A549 (cell line): ENCODE measurements around the gene RUNDC3A. TPM values are rescaled to one million over a fixed set of nuclear protein-coding genes. Genes with fewer than 3 reads are reported as not detected.

Experiments
- ATAC-seq, 2 experiments: fragments of 200-7000 bp in 1 of 2; fragments of >200 bp in 1 of 2; cut with Nextera tagmentation in 1 of 2; cut with Tn5 transposase in 1 of 2; 3 replicates each; pipeline versions ENCODE4 v1.8.0 to v1.9.1; 2018 to 2020; ENCODE audit warnings: mild to moderate bottlenecking in 1 of 2, moderate library complexity in 1 of 2
- CTCF ChIA-PET: fragments of 300-600 bp; sonication (Branson Sonifier 250); formaldehyde crosslinking; extraction: SDS; loops from one replicate; lab custom pipeline; 2021; ENCODE audit warnings: antibody characterized with exemption, inconsistent platforms; lab: Yijun Ruan, JAX
- POLR2A ChIA-PET: fragments of 350-600 bp; formaldehyde crosslinking; extraction: SDS; loops from one replicate; lab custom pipeline; 2021; ENCODE audit warnings: antibody characterized with exemption, inconsistent platforms; lab: Yijun Ruan, JAX
- DNase-seq, 2 experiments: peaks; one replicate each; pipeline versions ENCODE4 v3.0.0 to v3.0.0-alpha.2; 2011 to 2016; ENCODE audit warnings: low read depth in 1 of 2, low spot score in 1 of 2
- FAIRE-seq: peaks from 2 replicates; lab custom pipeline; 2011; peaks lifted over from hg19 to GRCh38; lab: Jason Lieb, UNC
- H3K27ac ChIP-seq, 2 experiments: fragments of >200 bp; sonication (Bioruptor Twin); formaldehyde crosslinking; 3 replicates each; pipeline ENCODE4 v1.5.1; 2016 to 2017
- H3K4me1 ChIP-seq: fragments of >200 bp; sonication (Bioruptor Twin); formaldehyde crosslinking; 3 replicates; pipeline ENCODE4 v1.6.1; 2016
- H3K4me2 ChIP-seq: fragments of >200 bp; sonication (Bioruptor Twin); formaldehyde crosslinking; 3 replicates; pipeline ENCODE4 v1.6.1; 2016
- H3K4me3 ChIP-seq: fragments of >200 bp; sonication (Bioruptor Twin); formaldehyde crosslinking; 3 replicates; pipeline ENCODE4 v1.5.1; 2016
- H3K9me3 ChIP-seq: fragments of >200 bp; sonication (Bioruptor Twin); formaldehyde crosslinking; 3 replicates; pipeline ENCODE4 v1.6.1; 2016
- BHLHE40 ChIP-seq: IDR thresholded peaks from 2 replicates; pipeline ENCODE4 v1.6.1; 2012; ENCODE audit warnings: low read depth, low read length, inconsistent platforms
- CBX2 ChIP-seq: fragments of 200-600 bp; sonication (generic); IDR thresholded peaks from 2 replicates; pipeline ENCODE4 v1.6.1; 2016; ENCODE audit warnings: low read depth, mild to moderate bottlenecking, borderline replicate concordance
- CEBPB ChIP-seq, 2 experiments: fragments of >200 bp in 1 of 2; sonication (Bioruptor Twin) in 1 of 2; formaldehyde crosslinking in 1 of 2; IDR thresholded peaks; 2 replicates each; pipeline ENCODE4 v1.6.1; 2012 to 2016
- EHMT2 ChIP-seq: fragments of 200-600 bp; sonication (generic); IDR thresholded peaks from 2 replicates; pipeline ENCODE4 v1.6.1; 2016; ENCODE audit warnings: antibody characterized with exemption, low read depth, mild to moderate bottlenecking, moderate library complexity
- EP300 ChIP-seq, 2 experiments: fragments of >200 bp; sonication (Bioruptor Twin); formaldehyde crosslinking; IDR thresholded peaks; 2 replicates in 1 of 2; 3 replicates in 1 of 2; pipeline ENCODE4 v1.6.1; 2016 to 2017
- HEYL ChIP-seq: fragments of 250-450 bp; sonication (Bioruptor Pico); IDR thresholded peaks from 2 replicates; pipeline ENCODE4 v1.8.0; 2021; ENCODE audit warnings: mild to moderate bottlenecking, moderate library complexity
- HOXB13 ChIP-seq: fragments of 250-450 bp; sonication (Bioruptor Pico); IDR thresholded peaks from 2 replicates; pipeline ENCODE4 v1.5.0; 2020; ENCODE audit warnings: low read depth, mild to moderate bottlenecking, moderate library complexity
- JUN ChIP-seq, 2 experiments: fragments of >200 bp; sonication (Bioruptor Twin); formaldehyde crosslinking; IDR thresholded peaks; 2 replicates in 1 of 2; 3 replicates in 1 of 2; pipeline ENCODE4 v1.6.1; 2016 to 2017
- JUNB ChIP-seq: fragments of >200 bp; sonication (Bioruptor Twin); formaldehyde crosslinking; IDR thresholded peaks from 2 replicates; pipeline ENCODE4 v1.6.1; 2016
- KDM5A ChIP-seq: fragments of 200-600 bp; sonication (generic); IDR thresholded peaks from 2 replicates; pipeline ENCODE4 v1.6.1; 2016; ENCODE audit warnings: antibody characterized with exemption, mild to moderate bottlenecking
- NPAS2 ChIP-seq: fragments of 250-450 bp; sonication (Bioruptor Pico); IDR thresholded peaks from 2 replicates; pipeline ENCODE4 v1.8.0; 2022; ENCODE audit warnings: mild to moderate bottlenecking, moderate library complexity, borderline replicate concordance
- NR3C1 ChIP-seq: fragments of >200 bp; sonication (Bioruptor Twin); formaldehyde crosslinking; IDR thresholded peaks from 3 replicates; pipeline ENCODE4 v1.6.1; 2017
- POLR2A ChIP-seq: IDR thresholded peaks from 2 replicates; pipeline ENCODE4 v1.6.1; 2012; ENCODE audit warnings: mild to moderate bottlenecking, low read length
- POLR2AphosphoS2 ChIP-seq: conservative IDR thresholded peaks from 2 replicates; pipeline ENCODE4 v1.6.1; 2012; ENCODE audit warnings: low read length, improper control_type of control experiment, inconsistent platforms
- RARB ChIP-seq: fragments of 250-450 bp; sonication (Bioruptor Pico); IDR thresholded peaks from 2 replicates; pipeline ENCODE4 v1.8.0; 2021; ENCODE audit warnings: mild to moderate bottlenecking, moderate library complexity
- RFX5 ChIP-seq: fragments of 450-650 bp; IDR thresholded peaks from 2 replicates; pipeline ENCODE4 v1.7.1; 2014; ENCODE audit warnings: antibody characterized with exemption, mild to moderate bottlenecking, moderate library complexity
- SMC3 ChIP-seq: fragments of >200 bp; sonication (Bioruptor Twin); formaldehyde crosslinking; IDR thresholded peaks from 3 replicates; pipeline ENCODE4 v1.6.1; 2018; ENCODE audit warnings: inconsistent platforms
- SREBF2 ChIP-seq: fragments of 450-650 bp; IDR thresholded peaks from 2 replicates; pipeline ENCODE4 v1.6.1; 2014; ENCODE audit warnings: mild to moderate bottlenecking, moderate library complexity
- TFCP2L1 ChIP-seq: fragments of 250-450 bp; sonication (Bioruptor Pico); IDR thresholded peaks from 2 replicates; pipeline ENCODE4 v1.5.0; 2021; ENCODE audit warnings: mild to moderate bottlenecking
- WGBS: methylation state at CpG from one replicate; pipeline ENCODE4 v1.1.6; 2017; ENCODE audit errors: missing lambda C conversion rate; 5-methylcytosine and 5-hydroxymethylcytosine counted together
- polyA plus RNA-seq, 4 experiments: library from polyadenylated mRNA; depleted of rRNA in 3 of 4; stranded (reverse); fragments of >200 nt; fragmentation: RNase III in 1 of 4; extraction: RNeasy Plus Mini Kit Qiagen cat#74134 plus additional on column Dnase treatment in 1 of 4; gene quantifications; 2 replicates in 3 of 4; 3 replicates in 1 of 4; pipeline ENCODE4 v1.2.3, GENCODE V29; 2011 to 2017
- TF ChIP-seq, protein P1 (sequence below): fragments of 150-350 bp; IDR thresholded peaks from 2 replicates; pipeline ENCODE4 v1.6.1; 2014; ENCODE audit warnings: low read depth, mild to moderate bottlenecking, low read length
- TF ChIP-seq, protein P2 (sequence below): IDR thresholded peaks from 2 replicates; pipeline ENCODE4 v1.6.1; 2012
- TF ChIP-seq, protein P3 (sequence below): fragments of 200-600 bp; sonication (generic); IDR thresholded peaks from 2 replicates; pipeline ENCODE4 v1.6.1; 2016; ENCODE audit warnings: antibody characterized with exemption, mild to moderate bottlenecking, moderate library complexity
- TF ChIP-seq, protein P4 (sequence below): fragments of >200 bp; sonication (Bioruptor Twin); formaldehyde crosslinking; IDR thresholded peaks from 2 replicates; pipeline ENCODE4 v1.6.1; 2016

RUNDC3A gene
- polyA plus RNA-seq, 2 of the 4 experiments (the other 2 are of a cell fraction): 0.45 to 0.48 TPM

DNA sequence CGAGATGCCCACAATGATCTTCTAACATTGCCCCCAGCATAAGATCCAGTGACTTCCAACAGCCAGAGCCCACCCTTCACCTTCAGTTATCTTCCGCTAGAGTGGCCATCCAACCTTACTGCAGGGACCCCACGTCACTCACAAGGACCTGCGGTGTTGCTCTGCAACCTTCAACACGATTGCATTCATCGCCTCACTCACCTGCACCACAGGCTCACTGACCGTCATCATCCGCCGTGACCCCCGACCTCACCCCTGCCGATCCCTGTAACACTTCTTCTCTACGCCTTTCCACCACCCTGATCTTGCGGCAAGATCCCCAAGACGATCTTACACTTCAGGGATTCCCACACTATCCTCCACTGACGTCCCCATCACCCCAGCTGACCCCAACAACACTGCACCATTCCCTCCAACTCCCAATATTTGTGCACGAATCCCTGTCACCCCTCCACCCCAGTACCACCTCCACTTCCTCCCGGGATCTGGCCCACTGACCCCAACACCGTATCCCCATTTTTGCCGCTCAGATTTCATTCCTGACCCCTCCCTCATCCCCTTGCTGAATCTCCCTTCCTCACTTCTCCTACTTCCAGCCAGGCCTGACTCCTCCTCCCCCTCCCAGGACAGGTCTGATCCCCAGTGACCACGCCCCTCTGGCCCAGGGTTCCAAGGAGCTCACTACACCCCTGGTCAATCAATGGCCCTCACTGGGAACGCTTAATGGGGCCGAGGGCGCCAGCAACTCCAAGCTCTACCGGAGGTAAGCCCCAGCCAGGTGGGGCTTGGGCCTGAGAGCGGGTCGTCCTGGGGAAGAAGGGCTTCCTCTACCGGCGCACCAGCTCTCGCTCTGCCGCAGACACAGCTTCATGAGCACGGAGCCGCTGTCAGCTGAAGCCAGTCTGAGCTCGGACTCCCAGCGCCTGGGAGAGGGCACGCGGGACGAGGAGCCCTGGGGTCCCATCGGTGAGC is 7.6 kb downstream of the RUNDC3A start:
- FAIRE-seq: no peak
- peak overlapping the region; percentile 99 for H3K4me2 ChIP-seq

DNA sequence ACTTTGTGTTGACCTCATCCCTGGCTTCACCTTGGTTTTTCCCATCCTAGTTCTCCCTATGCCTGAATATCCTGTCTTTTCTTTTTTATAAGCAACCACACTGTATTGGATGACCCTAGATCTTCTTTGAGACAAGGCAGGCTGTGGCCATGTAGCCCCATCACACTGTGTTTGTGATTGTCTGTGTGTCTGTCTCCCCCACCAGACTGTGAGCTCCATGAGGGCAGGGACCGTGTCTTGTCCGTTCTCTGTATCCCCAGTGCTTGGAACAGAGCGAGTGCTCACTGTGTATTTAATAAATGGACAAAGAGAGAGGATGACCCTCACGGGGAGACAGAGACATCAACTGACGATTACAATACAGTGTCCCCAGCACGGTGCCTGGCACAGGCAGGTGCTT is 9.1 kb downstream of the RUNDC3A start:
- FAIRE-seq (no peak), ATAC-seq (no peak), DNase-seq (no peak)
- H3K9me3 ChIP-seq: no peaks in the 10 kb centered on the region
- H3K4me3 ChIP-seq: no peak overlapping the region
- peaks cover 4% of the 10 kb centered on the region; the same call in 1 of the 3 replicates for H3K4me1 ChIP-seq
- no peak overlapping the region for H3K4me2 ChIP-seq
- POLR2A ChIA-PET: interaction anchor here (0.5 to 1.1 kb wide), 4 partner anchors 9 to 99 kb away, joined by 3 to 4 read pairs (median 4); no protein-coding TSS in a partner anchor
- CTCF ChIA-PET: interaction anchor here (0.6 to 14.1 kb wide), 11 partner anchors 7 to 599 kb away, joined by 3 to 159 read pairs (median 6); partner anchors contain the start of genes GRN and RUNDC3A
- TF ChIP-seq SREBF2: no peak
- TF ChIP-seq CBX2: no peak
- TF ChIP-seq, protein P1, sequence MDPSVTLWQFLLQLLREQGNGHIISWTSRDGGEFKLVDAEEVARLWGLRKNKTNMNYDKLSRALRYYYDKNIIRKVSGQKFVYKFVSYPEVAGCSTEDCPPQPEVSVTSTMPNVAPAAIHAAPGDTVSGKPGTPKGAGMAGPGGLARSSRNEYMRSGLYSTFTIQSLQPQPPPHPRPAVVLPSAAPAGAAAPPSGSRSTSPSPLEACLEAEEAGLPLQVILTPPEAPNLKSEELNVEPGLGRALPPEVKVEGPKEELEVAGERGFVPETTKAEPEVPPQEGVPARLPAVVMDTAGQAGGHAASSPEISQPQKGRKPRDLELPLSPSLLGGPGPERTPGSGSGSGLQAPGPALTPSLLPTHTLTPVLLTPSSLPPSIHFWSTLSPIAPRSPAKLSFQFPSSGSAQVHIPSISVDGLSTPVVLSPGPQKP: no peak
- TF ChIP-seq RARB (CRISPR knock-in tag): no peak
- TF ChIP-seq JUNB: no peak
- TF ChIP-seq HEYL: no peak
- TF ChIP-seq, all 56 proteins: peak for 0
- H3K27ac ChIP-seq: no peak overlapping the region
- 71% methylated on average over 6 of the region's 6 CpGs for WGBS

More for the DNA sequence above, 7.6 kb downstream of the RUNDC3A start:
- ChIA-PET POLR2A (interaction anchor here (0.6 to 2.2 kb wide), 7 partner anchors 8 to 116 kb away, joined by 3 to 13 read pairs (median 4); partner anchors contain the start of genes ATXN7L3 and SLC25A39), CTCF (interaction anchor here (0.6 to 14.1 kb wide), 8 partner anchors 8 to 112 kb away, joined by 3 to 159 read pairs (median 6); partner anchors contain the start of genes RUNDC3A and SLC25A39)
- TF ChIP-seq EHMT2: no peak
- no peak for TF ChIP-seq TFCP2L1
- TF ChIP-seq, protein P2, sequence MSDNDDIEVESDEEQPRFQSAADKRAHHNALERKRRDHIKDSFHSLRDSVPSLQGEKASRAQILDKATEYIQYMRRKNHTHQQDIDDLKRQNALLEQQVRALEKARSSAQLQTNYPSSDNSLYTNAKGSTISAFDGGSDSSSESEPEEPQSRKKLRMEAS: no peak
- TF ChIP-seq SMC3: no peak
- no peak for TF ChIP-seq CEBPB (IDR thresholded peaks at IDR 0.05)
- no peak for TF ChIP-seq NPAS2 (CRISPR knock-in tag)
- no peak for TF ChIP-seq BHLHE40
- TF ChIP-seq EP300 (IDR thresholded peaks at IDR 0.05): no peak
- no peak for TF ChIP-seq POLR2A
- no peak for TF ChIP-seq JUNB
- TF ChIP-seq CBX2: no peak
- TF ChIP-seq RFX5: no peak
- no peak for TF ChIP-seq NR3C1
- Histone ChIP-seq H3K9me3 (no peaks in the 10 kb centered on the region), H3K4me3 (peak overlapping the region; percentile 63), H3K27ac (peak overlapping the region in 1 of 2 experiments; percentile 78; a peak in 3 of 6 replicates), H3K4me1 (0 out of 3 replicates have a peak, but pooled peaks cover 4% of the 10 kb centered on the region)
- 73% methylated on average over 38 of the region's 38 CpGs for WGBS
- DNase-seq (no peak), ATAC-seq (peak; percentile 1 to 5; a peak in 2 of 6 replicates)

DNA sequence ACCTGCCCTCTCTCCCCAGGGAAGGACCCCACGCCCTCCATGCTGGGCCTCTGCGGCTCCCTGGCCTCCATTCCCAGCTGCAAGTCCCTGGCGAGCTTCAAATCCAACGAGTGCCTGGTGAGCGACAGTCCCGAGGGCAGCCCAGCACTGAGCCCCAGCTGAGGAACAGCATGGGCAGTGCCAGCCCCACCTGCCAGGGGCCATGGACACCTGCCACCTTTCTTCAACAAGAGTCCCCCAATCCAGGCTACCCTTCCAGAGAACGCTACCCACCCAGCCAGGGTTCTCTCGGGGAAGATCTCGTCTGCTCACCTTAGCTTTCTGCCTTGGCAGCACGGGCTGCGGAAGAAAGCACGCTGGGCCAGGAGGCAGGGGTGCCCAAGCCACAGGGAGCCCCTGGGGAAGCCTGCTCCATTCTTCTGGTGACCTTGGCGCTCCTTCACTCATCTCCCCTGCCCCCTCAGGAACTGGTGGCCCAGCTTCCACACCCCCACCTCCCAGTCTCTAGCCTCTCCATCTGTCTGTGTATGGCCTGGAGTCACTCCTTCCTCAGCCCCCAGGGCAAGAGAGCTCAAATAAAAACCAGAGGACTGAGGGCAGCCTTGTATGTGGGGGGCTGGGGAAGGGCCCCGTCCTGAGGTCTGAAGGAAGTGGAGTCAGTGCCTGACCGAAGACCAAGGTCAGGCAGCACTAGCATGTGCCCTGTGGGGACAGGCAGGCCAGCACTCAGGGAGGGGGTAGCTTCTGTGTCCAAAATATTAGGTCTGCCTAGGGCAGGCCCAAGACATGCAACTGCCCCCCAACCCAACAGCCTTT is 9.9 kb downstream of the RUNDC3A start:
- WGBS: 92% methylated on average over 14 of the region's 15 CpGs
- FAIRE-seq: no peak
- ATAC-seq: no peak

More for the DNA sequence above, 9.9 kb downstream of the RUNDC3A start:
- Histone ChIP-seq H3K4me2 (no peak overlapping the region), H3K4me3 (no peak overlapping the region), H3K27ac (no peak overlapping the region), H3K9me3 (no peaks in the 10 kb centered on the region), H3K4me1 (peaks cover 7% of the 10 kb centered on the region; the same call in 2 of the 3 replicates)
- ChIA-PET POLR2A (interaction anchor here (0.5 to 1.1 kb wide), 3 partner anchors 9 to 100 kb away, joined by 3 to 4 read pairs (median 4); no protein-coding TSS in a partner anchor), CTCF (interaction anchor here (1.5 to 14.1 kb wide), 11 partner anchors 8 to 108 kb away, joined by 4 to 159 read pairs (median 6); partner anchors contain the start of genes FAM171A2, GRN and RUNDC3A)
- DNase-seq: no peak
- TF ChIP-seq JUN (IDR thresholded peaks at IDR 0.05): peak in 1 of 2 experiments; percentile 14; a peak in 2 of 5 replicates
- TF ChIP-seq, protein P3, sequence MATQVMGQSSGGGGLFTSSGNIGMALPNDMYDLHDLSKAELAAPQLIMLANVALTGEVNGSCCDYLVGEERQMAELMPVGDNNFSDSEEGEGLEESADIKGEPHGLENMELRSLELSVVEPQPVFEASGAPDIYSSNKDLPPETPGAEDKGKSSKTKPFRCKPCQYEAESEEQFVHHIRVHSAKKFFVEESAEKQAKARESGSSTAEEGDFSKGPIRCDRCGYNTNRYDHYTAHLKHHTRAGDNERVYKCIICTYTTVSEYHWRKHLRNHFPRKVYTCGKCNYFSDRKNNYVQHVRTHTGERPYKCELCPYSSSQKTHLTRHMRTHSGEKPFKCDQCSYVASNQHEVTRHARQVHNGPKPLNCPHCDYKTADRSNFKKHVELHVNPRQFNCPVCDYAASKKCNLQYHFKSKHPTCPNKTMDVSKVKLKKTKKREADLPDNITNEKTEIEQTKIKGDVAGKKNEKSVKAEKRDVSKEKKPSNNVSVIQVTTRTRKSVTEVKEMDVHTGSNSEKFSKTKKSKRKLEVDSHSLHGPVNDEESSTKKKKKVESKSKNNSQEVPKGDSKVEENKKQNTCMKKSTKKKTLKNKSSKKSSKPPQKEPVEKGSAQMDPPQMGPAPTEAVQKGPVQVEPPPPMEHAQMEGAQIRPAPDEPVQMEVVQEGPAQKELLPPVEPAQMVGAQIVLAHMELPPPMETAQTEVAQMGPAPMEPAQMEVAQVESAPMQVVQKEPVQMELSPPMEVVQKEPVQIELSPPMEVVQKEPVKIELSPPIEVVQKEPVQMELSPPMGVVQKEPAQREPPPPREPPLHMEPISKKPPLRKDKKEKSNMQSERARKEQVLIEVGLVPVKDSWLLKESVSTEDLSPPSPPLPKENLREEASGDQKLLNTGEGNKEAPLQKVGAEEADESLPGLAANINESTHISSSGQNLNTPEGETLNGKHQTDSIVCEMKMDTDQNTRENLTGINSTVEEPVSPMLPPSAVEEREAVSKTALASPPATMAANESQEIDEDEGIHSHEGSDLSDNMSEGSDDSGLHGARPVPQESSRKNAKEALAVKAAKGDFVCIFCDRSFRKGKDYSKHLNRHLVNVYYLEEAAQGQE: no peak
- TF ChIP-seq, protein P4, sequence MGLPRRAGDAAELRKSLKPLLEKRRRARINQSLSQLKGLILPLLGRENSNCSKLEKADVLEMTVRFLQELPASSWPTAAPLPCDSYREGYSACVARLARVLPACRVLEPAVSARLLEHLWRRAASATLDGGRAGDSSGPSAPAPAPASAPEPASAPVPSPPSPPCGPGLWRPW: no peak
- TF ChIP-seq HOXB13 (CRISPR knock-in tag): no peak
- no peak for TF ChIP-seq KDM5A
- no peak for TF ChIP-seq POLR2AphosphoS2
